HAP-1 (cell line): ENCODE results near the gene ZNF638.
A peak's percentile ranks its signal among the peaks of the same experiment; 100 is the strongest.

ENCODE experiments used
- DNase-seq, 2 experiments: peaks; one replicate each; pipeline ENCODE4 v3.0.0-alpha.2; 2016 to 2020; ENCODE audit warnings: low spot score in 2 of 2
- H3K27me3 ChIP-seq: fragments of 250-450 bp; sonication (Bioruptor Pico); 2 replicates; pipeline ENCODE4 v1.5.1; 2020; ENCODE audit warnings: low read depth, mild to moderate bottlenecking, moderate library complexity
- H3K36me3 ChIP-seq: fragments of 250-450 bp; sonication (Bioruptor Pico); replicated peaks from 2 replicates; pipeline ENCODE4 v1.5.1; 2020; ENCODE audit warnings: mild to moderate bottlenecking
- H3K4me1 ChIP-seq: fragments of 250-450 bp; sonication (Bioruptor Pico); 2 replicates; pipeline ENCODE4 v1.5.1; 2020; ENCODE audit warnings: mild to moderate bottlenecking
- H3K4me3 ChIP-seq: fragments of 250-450 bp; sonication (Bioruptor Pico); 2 replicates; pipeline ENCODE4 v1.5.1; 2020; ENCODE audit warnings: mild to moderate bottlenecking, moderate library complexity
- H3K9me3 ChIP-seq: fragments of 250-450 bp; sonication (Bioruptor Pico); 2 replicates; pipeline ENCODE4 v1.5.1; 2020; ENCODE audit warnings: mild to moderate bottlenecking, moderate library complexity
- in situ Hi-C: fragments of 300-500 bp; cut with MboI; formaldehyde crosslinking; loops from 3 replicates; pipeline ENCODE4 v1.14.3; 2020; ENCODE audit warnings: low sequenced_read_pairs, inconsistent platforms, mixed read lengths

The ZNF638 gene

GRCh38 chr2:71341645-71342044, 10.1 kb downstream of the ZNF638 start:
- Histone ChIP-seq H3K36me3 (no peaks in the 10 kb centered on the region), H3K4me3 (no peak overlapping the region), H3K27me3 (no peaks in the 10 kb centered on the region), H3K4me1 (peaks cover 31% of the 10 kb centered on the region), H3K9me3 (no peaks in the 10 kb centered on the region)
- DNase-seq, result no peak
- in situ Hi-C loops, result no loop called here

- Histone ChIP-seq H3K9me3 (no peaks in the 10 kb centered on the region), H3K4me3 (no peak overlapping the region), H3K27me3 (no peaks in the 10 kb centered on the region), H3K36me3 (peaks cover 24% of the 10 kb centered on the region), H3K4me1 (no peaks in the 10 kb centered on the region)
- in situ Hi-C loops, result no loop called here
- no peak for DNase-seq
These were observed 14.5 kb downstream of the ZNF638 start for GRCh38 chr2:71346065-71346464.

GRCh38 chr2:71347517-71347916, 15.9 kb downstream of the ZNF638 start:
- peaks cover 32% of the 10 kb centered on the region for H3K36me3 ChIP-seq

GRCh38 chr2:71348302-71348701, 16.7 kb downstream of the ZNF638 start:
- no peaks in the 10 kb centered on the region for H3K9me3 ChIP-seq
- H3K4me1 ChIP-seq, result no peaks in the 10 kb centered on the region
- H3K36me3 ChIP-seq, result peaks cover 32% of the 10 kb centered on the region
- no peak overlapping the region for H3K4me3 ChIP-seq
- H3K27me3 ChIP-seq, result no peaks in the 10 kb centered on the region
- peak in 1 of 2 experiments; percentile 50 for DNase-seq
- in situ Hi-C loops, result no loop called here

More at GRCh38 chr2:71347517-71347916, 15.9 kb downstream of the ZNF638 start:
- H3K27me3 ChIP-seq, result no peaks in the 10 kb centered on the region
- in situ Hi-C loops, result no loop called here
- no peak overlapping the region for H3K4me3 ChIP-seq
- H3K9me3 ChIP-seq, result no peaks in the 10 kb centered on the region
- H3K4me1 ChIP-seq, result no peaks in the 10 kb centered on the region
- DNase-seq, result peak in 1 of 2 experiments; percentile 28

GRCh38 chr2:71353248-71353647, 21.7 kb downstream of the ZNF638 start:
- in situ Hi-C loops, result no loop called here
- H3K27me3 ChIP-seq, result no peaks in the 10 kb centered on the region
- H3K4me3 ChIP-seq, result no peak overlapping the region
- H3K36me3 ChIP-seq, result peaks cover 60% of the 10 kb centered on the region
- no peaks in the 10 kb centered on the region for H3K9me3 ChIP-seq
- H3K4me1 ChIP-seq, result no peaks in the 10 kb centered on the region
- no peak for DNase-seq

GRCh38 chr2:71358931-71359671, 27.5 kb downstream of the ZNF638 start:
- in situ Hi-C loops, result no loop called here
- no peak for DNase-seq
- peaks cover 73% of the 10 kb centered on the region for H3K36me3 ChIP-seq

GRCh38 chr2:71360434-71360975, 28.9 kb downstream of the ZNF638 start:
- no peak overlapping the region for H3K4me3 ChIP-seq
- peaks cover 87% of the 10 kb centered on the region for H3K36me3 ChIP-seq
- no peaks in the 10 kb centered on the region for H3K27me3 ChIP-seq
- H3K9me3 ChIP-seq, result no peaks in the 10 kb centered on the region
- H3K4me1 ChIP-seq, result no peaks in the 10 kb centered on the region; the same call in 1 of the 2 replicates
- in situ Hi-C loops, result no loop called here
- no peak for DNase-seq

More at GRCh38 chr2:71358931-71359671, 27.5 kb downstream of the ZNF638 start:
- Histone ChIP-seq H3K9me3 (no peaks in the 10 kb centered on the region), H3K4me3 (no peak overlapping the region), H3K27me3 (no peaks in the 10 kb centered on the region), H3K4me1 (no peaks in the 10 kb centered on the region; the same call in 1 of the 2 replicates)

- Histone ChIP-seq H3K4me1 (no peaks in the 10 kb centered on the region; the same call in 1 of the 2 replicates), H3K4me3 (no peak overlapping the region), H3K9me3 (no peaks in the 10 kb centered on the region), H3K36me3 (peaks cover 92% of the 10 kb centered on the region), H3K27me3 (no peaks in the 10 kb centered on the region)
- no peak for DNase-seq
- in situ Hi-C loops, result no loop called here
These were observed 30.0 kb downstream of the ZNF638 start for GRCh38 chr2:71361631-71362030.

GRCh38 chr2:71362447-71362846, 30.9 kb downstream of the ZNF638 start:
- H3K4me1 ChIP-seq, result no peaks in the 10 kb centered on the region; the same call in 1 of the 2 replicates
- in situ Hi-C loops, result no loop called here
- H3K36me3 ChIP-seq, result peaks cover 87% of the 10 kb centered on the region
- DNase-seq, result no peak
- H3K9me3 ChIP-seq, result no peaks in the 10 kb centered on the region
- no peaks in the 10 kb centered on the region for H3K27me3 ChIP-seq
- H3K4me3 ChIP-seq, result no peak overlapping the region

GRCh38 chr2:71370015-71370414, 38.4 kb downstream of the ZNF638 start:
- in situ Hi-C loops, result no loop called here
- H3K9me3 ChIP-seq, result no peaks in the 10 kb centered on the region
- H3K4me1 ChIP-seq, result no peaks in the 10 kb centered on the region
- no peaks in the 10 kb centered on the region for H3K27me3 ChIP-seq
- peaks cover 46% of the 10 kb centered on the region for H3K36me3 ChIP-seq
- DNase-seq, result no peak
- H3K4me3 ChIP-seq, result no peak overlapping the region

- H3K36me3 ChIP-seq, result peaks cover 31% of the 10 kb centered on the region
- H3K27me3 ChIP-seq, result no peaks in the 10 kb centered on the region
- no peaks in the 10 kb centered on the region for H3K4me1 ChIP-seq
- in situ Hi-C loops, result no loop called here
- H3K9me3 ChIP-seq, result no peaks in the 10 kb centered on the region
- no peak overlapping the region for H3K4me3 ChIP-seq
- no peak for DNase-seq
These were observed 40.5 kb downstream of the ZNF638 start for GRCh38 chr2:71372042-71372441.

- Histone ChIP-seq H3K27me3 (no peaks in the 10 kb centered on the region), H3K4me1 (no peaks in the 10 kb centered on the region), H3K36me3 (peaks cover 50% of the 10 kb centered on the region), H3K9me3 (no peaks in the 10 kb centered on the region), H3K4me3 (no peak overlapping the region)
- in situ Hi-C loops, result no loop called here
- no peak for DNase-seq
These were observed 47.5 kb downstream of the ZNF638 start for GRCh38 chr2:71379086-71379485.

GRCh38 chr2:71380665-71381064, 49.1 kb downstream of the ZNF638 start:
- no peaks in the 10 kb centered on the region for H3K27me3 ChIP-seq
- H3K4me3 ChIP-seq, result no peak overlapping the region
- H3K4me1 ChIP-seq, result no peaks in the 10 kb centered on the region
- in situ Hi-C loops, result no loop called here
- peaks cover 59% of the 10 kb centered on the region for H3K36me3 ChIP-seq
- no peaks in the 10 kb centered on the region for H3K9me3 ChIP-seq
- DNase-seq, result no peak

GRCh38 chr2:71385012-71385411, 53.4 kb downstream of the ZNF638 start:
- DNase-seq, result no peak
- Histone ChIP-seq H3K9me3 (no peaks in the 10 kb centered on the region), H3K27me3 (no peaks in the 10 kb centered on the region)

More at GRCh38 chr2:71385012-71385411, 53.4 kb downstream of the ZNF638 start:
- Histone ChIP-seq H3K4me3 (no peak overlapping the region), H3K4me1 (no peaks in the 10 kb centered on the region), H3K36me3 (peaks cover 57% of the 10 kb centered on the region)
- in situ Hi-C loops, result no loop called here
